ENCODE measurements around the gene LY9.

LY9 gene

GRCh38 chr1:160774886-160775719 is 20.9 kb upstream of the LY9 start:
- no peak for TF ChIP-seq ZNF274 (IDR thresholded peaks at IDR 0.05; ENCODE audit: low read depth, low read length)
- H3K4me3 ChIP-seq (ENCODE audit: insufficient read length, low read depth): no peak overlapping the region
- H3K9ac ChIP-seq (ENCODE audit: insufficient read length, low read depth): no peak overlapping the region
- H3K27me3 ChIP-seq (ENCODE audit: insufficient read depth, insufficient read length): no peaks in the 10 kb centered on the region
- H3K4me1 ChIP-seq (ENCODE audit: insufficient read depth, insufficient read length): no peaks in the 10 kb centered on the region
- peaks cover 6% of the 10 kb centered on the region; the same call in 1 of the 2 replicates for H3K9me3 ChIP-seq (ENCODE audit: insufficient read depth, low read length)
- no peak for DNase-seq (ENCODE audit: low read depth, low spot score)
- no peaks in the 10 kb centered on the region for H3K36me3 ChIP-seq (ENCODE audit: insufficient read depth, insufficient read length, low read length)

GRCh38 chr1:160776178-160776577 is 19.8 kb upstream of the LY9 start:
- H3K9ac ChIP-seq (ENCODE audit: insufficient read length, low read depth): no peak overlapping the region
- H3K36me3 ChIP-seq (ENCODE audit: insufficient read depth, insufficient read length, low read length): no peaks in the 10 kb centered on the region
- no peak for TF ChIP-seq ZNF274 (IDR thresholded peaks at IDR 0.05; ENCODE audit: low read depth, low read length)
- no peak for TF ChIP-seq YY1 (IDR thresholded peaks at IDR 0.05; ENCODE audit: insufficient read depth, insufficient read length)
- TF ChIP-seq SUZ12 (IDR thresholded peaks at IDR 0.05; ENCODE audit: extremely low read depth, insufficient read depth, insufficient read length): no peak
- H3K4me1 ChIP-seq (ENCODE audit: insufficient read depth, insufficient read length): no peaks in the 10 kb centered on the region
- no peaks in the 10 kb centered on the region for H3K27me3 ChIP-seq (ENCODE audit: insufficient read depth, insufficient read length)
- peaks cover 11% of the 10 kb centered on the region; the same call in 1 of the 2 replicates for H3K9me3 ChIP-seq (ENCODE audit: insufficient read depth, low read length)
- no peak overlapping the region for H3K4me3 ChIP-seq (ENCODE audit: insufficient read length, low read depth)
- DNase-seq (ENCODE audit: low read depth, low spot score): no peak

- Histone ChIP-seq H3K4me3 (ENCODE audit: insufficient read length, low read depth) (no peak overlapping the region), H3K9ac (ENCODE audit: insufficient read length, low read depth) (no peak overlapping the region), H3K27me3 (ENCODE audit: insufficient read depth, insufficient read length) (no peaks in the 10 kb centered on the region), H3K9me3 (ENCODE audit: insufficient read depth, low read length) (peaks cover 13% of the 10 kb centered on the region; the same call in 1 of the 2 replicates), H3K4me1 (ENCODE audit: insufficient read depth, insufficient read length) (no peaks in the 10 kb centered on the region), H3K36me3 (ENCODE audit: insufficient read depth, insufficient read length, low read length) (no peaks in the 10 kb centered on the region)
- peak; percentile 51 for DNase-seq (ENCODE audit: low read depth, low spot score)
- TF ChIP-seq SUZ12 (IDR thresholded peaks at IDR 0.05; ENCODE audit: extremely low read depth, insufficient read depth, insufficient read length) (no peak), YY1 (IDR thresholded peaks at IDR 0.05; ENCODE audit: insufficient read depth, insufficient read length) (no peak), ZNF274 (IDR thresholded peaks at IDR 0.05; ENCODE audit: low read depth, low read length) (no peak)
Observed at GRCh38 chr1:160777486-160778089, 18.4 kb upstream of the LY9 start.

GRCh38 chr1:160778976-160779375 is 17.0 kb upstream of the LY9 start:
- H3K4me3 ChIP-seq (ENCODE audit: insufficient read length, low read depth): no peak overlapping the region
- no peak for DNase-seq (ENCODE audit: low read depth, low spot score)
- H3K9me3 ChIP-seq (ENCODE audit: insufficient read depth, low read length): peaks cover 22% of the 10 kb centered on the region; the same call in 1 of the 2 replicates
- no peaks in the 10 kb centered on the region for H3K36me3 ChIP-seq (ENCODE audit: insufficient read depth, insufficient read length, low read length)
- TF ChIP-seq SUZ12 (IDR thresholded peaks at IDR 0.05; ENCODE audit: extremely low read depth, insufficient read depth, insufficient read length): no peak
- TF ChIP-seq ZNF274 (IDR thresholded peaks at IDR 0.05; ENCODE audit: low read depth, low read length): no peak
- TF ChIP-seq YY1 (IDR thresholded peaks at IDR 0.05; ENCODE audit: insufficient read depth, insufficient read length): no peak
- H3K27me3 ChIP-seq (ENCODE audit: insufficient read depth, insufficient read length): no peaks in the 10 kb centered on the region
- no peaks in the 10 kb centered on the region for H3K4me1 ChIP-seq (ENCODE audit: insufficient read depth, insufficient read length)
- H3K9ac ChIP-seq (ENCODE audit: insufficient read length, low read depth): no peak overlapping the region

DNA sequence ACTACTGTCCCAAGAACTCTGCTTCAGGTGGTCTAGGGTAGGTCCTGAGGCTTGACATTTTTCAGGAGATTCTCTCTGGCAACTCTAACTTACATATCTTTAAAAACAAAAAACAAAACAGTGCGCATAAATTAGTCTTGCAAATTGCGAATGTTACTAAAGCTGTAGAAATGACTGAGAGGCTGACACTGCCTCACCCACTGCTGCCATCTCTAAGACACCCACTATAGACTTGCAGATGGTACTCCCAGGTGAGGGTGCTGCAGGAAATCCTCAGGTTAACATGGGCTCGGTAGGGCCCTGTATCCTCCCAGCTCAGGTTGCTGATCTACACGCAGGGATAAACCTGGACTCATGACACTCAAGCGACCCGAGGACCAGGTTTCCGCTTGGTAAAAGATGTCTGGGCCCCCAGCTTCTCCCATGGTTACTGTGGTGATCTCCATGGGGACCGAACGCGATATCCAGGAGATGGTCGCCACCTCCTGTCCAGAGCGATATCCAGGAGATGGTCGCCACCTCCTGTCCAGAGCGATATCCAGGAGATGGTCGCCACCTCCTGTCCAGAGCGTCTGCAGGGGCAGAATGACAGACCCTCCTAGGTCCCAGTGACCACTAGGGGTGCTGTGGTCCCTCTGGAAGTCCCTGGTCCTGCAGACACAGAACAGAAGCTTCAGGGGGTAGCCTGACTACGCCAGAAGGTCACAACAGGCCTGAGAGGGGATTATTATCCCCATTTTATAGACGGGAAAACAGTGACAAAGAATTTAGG is 16.2 kb upstream of the LY9 start:
- Histone ChIP-seq H3K27me3 (ENCODE audit: insufficient read depth, insufficient read length) (no peaks in the 10 kb centered on the region), H3K9me3 (ENCODE audit: insufficient read depth, low read length) (peaks cover 22% of the 10 kb centered on the region; the same call in 1 of the 2 replicates), H3K36me3 (ENCODE audit: insufficient read depth, insufficient read length, low read length) (no peaks in the 10 kb centered on the region), H3K4me1 (ENCODE audit: insufficient read depth, insufficient read length) (no peaks in the 10 kb centered on the region), H3K9ac (ENCODE audit: insufficient read length, low read depth) (no peak overlapping the region), H3K4me3 (ENCODE audit: insufficient read length, low read depth) (no peak overlapping the region)
- TF ChIP-seq ZNF274 (IDR thresholded peaks at IDR 0.05; ENCODE audit: low read depth, low read length): no peak
- TF ChIP-seq SUZ12 (IDR thresholded peaks at IDR 0.05; ENCODE audit: extremely low read depth, insufficient read depth, insufficient read length): no peak
- no peak for TF ChIP-seq YY1 (IDR thresholded peaks at IDR 0.05; ENCODE audit: insufficient read depth, insufficient read length)
- peak; percentile 76 for DNase-seq (ENCODE audit: low read depth, low spot score)

- Histone ChIP-seq H3K4me1 (ENCODE audit: insufficient read depth, insufficient read length) (no peaks in the 10 kb centered on the region), H3K9ac (ENCODE audit: insufficient read length, low read depth) (no peak overlapping the region), H3K27me3 (ENCODE audit: insufficient read depth, insufficient read length) (no peaks in the 10 kb centered on the region), H3K9me3 (ENCODE audit: insufficient read depth, low read length) (peaks cover 22% of the 10 kb centered on the region; the same call in 1 of the 2 replicates), H3K36me3 (ENCODE audit: insufficient read depth, insufficient read length, low read length) (no peaks in the 10 kb centered on the region), H3K4me3 (ENCODE audit: insufficient read length, low read depth) (no peak overlapping the region)
- TF ChIP-seq YY1 (IDR thresholded peaks at IDR 0.05; ENCODE audit: insufficient read depth, insufficient read length) (no peak), ZNF274 (IDR thresholded peaks at IDR 0.05; ENCODE audit: low read depth, low read length) (no peak), SUZ12 (IDR thresholded peaks at IDR 0.05; ENCODE audit: extremely low read depth, insufficient read depth, insufficient read length) (no peak)
- no peak for DNase-seq (ENCODE audit: low read depth, low spot score)
Observed at GRCh38 chr1:160780398-160780755, 15.6 kb upstream of the LY9 start.

Measured in NT2/D1 (cell line).